HCT116 (cell line): ENCODE data around the gene NMNAT3. TPM values are rescaled to one million over a fixed set of nuclear protein-coding genes. Genes with fewer than 3 reads are reported as not detected.

Source experiments
- ATAC-seq: fragments of 200-7000 bp; cut with Tn5 transposase; 2 replicates; pipeline ENCODE4 v1.9.1; 2020; ENCODE audit warnings: mild to moderate bottlenecking, moderate library complexity
- BruUV-seq: library from RNA; stranded (reverse); fragments of 400-500 nt; replicated peaks from 2 replicates; lab custom pipeline; 2021; lab: Mats Ljungman, UMichigan
- CTCF ChIA-PET: fragments of 300-600 bp; sonication (Branson Sonifier 250); formaldehyde crosslinking; loops from one replicate; lab custom pipeline; 2021; ENCODE audit warnings: antibody characterized with exemption; lab: Charles Lee
- POLR2A ChIA-PET: fragments of 300-600, 350-600 bp; sonication (Branson Sonifier 250); formaldehyde crosslinking; loops from one replicate; lab custom pipeline; 2021; ENCODE audit warnings: antibody characterized with exemption; lab: Charles Lee
- RAD21 ChIA-PET, 2 experiments: fragments of 300-600 bp; sonication (Branson Sonifier 250); formaldehyde crosslinking; loops; one replicate each; lab custom pipeline; 2023; ENCODE audit warnings: low total read pairs in 2 of 2; ENCODE audit not compliant: uncharacterized antibody in 2 of 2, unreplicated experiment in 2 of 2, low non-redundant PET in 1 of 2; lab: Charles Lee
- DNase-seq: peaks from one replicate; pipeline ENCODE4 v3.0.0-alpha.2; 2010; ENCODE audit warnings: low read depth, low spot score
- H2AFZ ChIP-seq: fragments of 200-600 bp; shearing (Covaris generic), sonication (generic); 2 replicates; pipeline ENCODE4 v1.6.1; 2017; ENCODE audit warnings: low read depth, mixed run types, mixed read lengths, antibody characterized with exemption, low read length; ENCODE audit not compliant: poor library complexity, severe bottlenecking
- H3K27ac ChIP-seq: 2 replicates; pipeline ENCODE4 v1.5.1; 2012; ENCODE audit warnings: low read depth, low read length
- H3K27me3 ChIP-seq: fragments of 200-600 bp; sonication (generic); 2 replicates; pipeline ENCODE4 v1.6.1; 2016; ENCODE audit warnings: mixed run types, low read length, mixed read lengths; ENCODE audit not compliant: insufficient read depth
- H3K36me3 ChIP-seq, 2 experiments: fragments of 200-500 bp in 1 of 2; fragments of 200-600 bp in 1 of 2; sonication (Bioruptor generic) in 1 of 2; sonication (generic) in 1 of 2; 2 replicates each; pipeline versions ENCODE4 v1.5.1 to v1.6.1; 2014 to 2016; ENCODE audit warnings: low read length in 2 of 2, inconsistent platforms in 1 of 2, mixed read lengths in 1 of 2, mixed run types in 1 of 2; ENCODE audit not compliant: insufficient read depth in 2 of 2, control insufficient read depth in 1 of 2
- H3K4me1 ChIP-seq, 2 experiments: fragments of 200-600 bp in 1 of 2; sonication (generic) in 1 of 2; 2 replicates each; pipeline versions ENCODE4 v1.5.1 to v1.6.1; 2012 to 2017; ENCODE audit warnings: low read length in 2 of 2, inconsistent platforms in 1 of 2, mild to moderate bottlenecking in 1 of 2, mixed read lengths in 1 of 2, mixed run types in 1 of 2, moderate library complexity in 1 of 2; ENCODE audit not compliant: insufficient read depth in 2 of 2, control insufficient read depth in 1 of 2
- H3K4me2 ChIP-seq: fragments of 200-600 bp; sonication (generic); 2 replicates; pipeline ENCODE4 v1.6.1; 2017; ENCODE audit warnings: mixed run types, low read length, mixed read lengths
- H3K4me3 ChIP-seq, 2 experiments: fragments of 200-600 bp in 1 of 2; sonication (generic) in 1 of 2; replicated peaks in 1 of 2; 2 replicates each; pipeline ENCODE4 v1.5.1; 2011 to 2016; ENCODE audit warnings: low read length in 2 of 2, control low read depth in 1 of 2, low read depth in 1 of 2, mild to moderate bottlenecking in 1 of 2, mixed read lengths in 1 of 2, mixed run types in 1 of 2
- H3K79me2 ChIP-seq: fragments of 200-600 bp; sonication (generic); 2 replicates; pipeline ENCODE4 v1.6.1; 2017; ENCODE audit warnings: mild to moderate bottlenecking, mixed run types, low read length, moderate library complexity, mixed read lengths; ENCODE audit not compliant: insufficient read depth
- H3K9ac ChIP-seq: fragments of 200-600 bp; sonication (generic); 2 replicates; pipeline ENCODE4 v1.6.1; 2016; ENCODE audit warnings: low read length, mixed read lengths
- H3K9me2 ChIP-seq: fragments of 200-600 bp; sonication (generic), shearing (Covaris generic); 2 replicates; pipeline ENCODE4 v1.6.1; 2017; ENCODE audit warnings: mixed run types, mild to moderate bottlenecking, moderate library complexity; ENCODE audit not compliant: insufficient read depth
- H3K9me3 ChIP-seq, 2 experiments: fragments of 200-500 bp in 1 of 2; fragments of 200-600 bp in 1 of 2; sonication (Bioruptor generic) in 1 of 2; sonication (generic) in 1 of 2; 2 replicates each; pipeline ENCODE4 v1.6.1; 2014 to 2017; ENCODE audit warnings: low read length in 2 of 2, mixed read lengths in 2 of 2, inconsistent platforms in 1 of 2, low read depth in 1 of 2, mild to moderate bottlenecking in 1 of 2, mixed run types in 1 of 2, moderate library complexity in 1 of 2; ENCODE audit not compliant: control insufficient read depth in 1 of 2, insufficient read depth in 1 of 2
- H4K20me1 ChIP-seq: fragments of 200-600 bp; sonication (generic), shearing (Covaris generic); 2 replicates; pipeline ENCODE4 v1.6.1; 2017; ENCODE audit warnings: mixed run types, mild to moderate bottlenecking, moderate library complexity; ENCODE audit not compliant: insufficient read depth
- EGR1 ChIP-seq: IDR thresholded peaks from 2 replicates; pipeline ENCODE4 v1.6.1; 2012; ENCODE audit warnings: low read depth
- ELF1 ChIP-seq: IDR thresholded peaks from 2 replicates; pipeline ENCODE4 v1.6.1; 2012; ENCODE audit warnings: low read depth, borderline replicate concordance
- EZH2 ChIP-seq: fragments of 200-600 bp; sonication (generic); IDR thresholded peaks from 2 replicates; pipeline ENCODE4 v1.6.1; 2017; ENCODE audit warnings: antibody characterized with exemption, mixed run types
- EZH2phosphoT487 ChIP-seq: fragments of 200-600 bp; IDR thresholded peaks from 2 replicates; pipeline ENCODE4 v1.6.1; 2018; ENCODE audit warnings: antibody characterized with exemption, borderline replicate concordance
- FOSL1 ChIP-seq: IDR thresholded peaks from 2 replicates; pipeline ENCODE4 v1.6.1; 2012; ENCODE audit warnings: low read depth
- JUND ChIP-seq: IDR thresholded peaks from 2 replicates; pipeline ENCODE4 v1.6.1; 2012
- POLR2AphosphoS5 ChIP-seq: IDR thresholded peaks from 2 replicates; pipeline ENCODE4 v1.6.1; 2011; ENCODE audit warnings: mild to moderate bottlenecking, low read depth, low read length, moderate library complexity
- RAD21 ChIP-seq: IDR thresholded peaks from 2 replicates; pipeline ENCODE4 v1.6.1; 2012; ENCODE audit warnings: low read depth, mild to moderate bottlenecking
- SIN3A ChIP-seq: IDR thresholded peaks from 2 replicates; pipeline ENCODE4 v1.6.1; 2012; ENCODE audit warnings: low read depth
- SP1 ChIP-seq: IDR thresholded peaks from 2 replicates; pipeline ENCODE4 v1.6.1; 2012; ENCODE audit warnings: low read depth
- SRF ChIP-seq: IDR thresholded peaks from 2 replicates; pipeline ENCODE4 v1.6.1; 2012; ENCODE audit warnings: low read depth
- TCF7L2 ChIP-seq: IDR thresholded peaks from 2 replicates; pipeline ENCODE4 v1.7.0; 2011; ENCODE audit warnings: borderline replicate concordance, inconsistent platforms; ENCODE audit not compliant: insufficient read depth, insufficient read length; ENCODE audit errors: extremely low read depth
- YY1 ChIP-seq: IDR thresholded peaks from 2 replicates; pipeline ENCODE4 v1.6.1; 2011; ENCODE audit warnings: low read length, low read depth, moderate library complexity, mild to moderate bottlenecking; ENCODE audit not compliant: insufficient replicate concordance; ENCODE audit errors: extremely low read depth
- ZFX ChIP-seq: fragments of 450-650 bp; IDR thresholded peaks from 2 replicates; pipeline ENCODE4 v1.6.1; 2017
- ZNF274 ChIP-seq: fragments of 200-500 bp; sonication (Bioruptor generic); IDR thresholded peaks from 2 replicates; pipeline ENCODE4 v1.6.1; 2014; ENCODE audit warnings: mild to moderate bottlenecking, low read depth, low read length, inconsistent platforms
- intact Hi-C: fragments of 100-400 bp; cut with micrococcal nuclease; formaldehyde crosslinking; loops from 2 replicates; pipeline ENCODE4 v1.10.0; 2022
- total RNA-seq: library from RNA; stranded (reverse); gene quantifications from one replicate; pipeline ENCODE4 v1.2.1, GENCODE V29; 2021; ENCODE audit not compliant: unreplicated experiment
- TF ChIP-seq, protein P1 (sequence below): IDR thresholded peaks from 2 replicates; pipeline ENCODE4 v1.6.1; 2011; ENCODE audit warnings: mild to moderate bottlenecking, low read length, moderate library complexity; ENCODE audit not compliant: insufficient replicate concordance; ENCODE audit errors: extremely low read depth
- TF ChIP-seq, protein P2 (sequence below): IDR thresholded peaks from 2 replicates; pipeline ENCODE4 v1.6.1; 2012
- TF ChIP-seq, protein P3 (sequence below): IDR thresholded peaks from 2 replicates; pipeline ENCODE4 v1.6.1; 2012
- TF ChIP-seq, protein P4 (sequence below): IDR thresholded peaks from 2 replicates; pipeline ENCODE4 v1.6.1; 2012; ENCODE audit warnings: low read depth

The NMNAT3 gene
- total RNA-seq, 1 experiment from 2014 or later = 5.7 TPM

DNA sequence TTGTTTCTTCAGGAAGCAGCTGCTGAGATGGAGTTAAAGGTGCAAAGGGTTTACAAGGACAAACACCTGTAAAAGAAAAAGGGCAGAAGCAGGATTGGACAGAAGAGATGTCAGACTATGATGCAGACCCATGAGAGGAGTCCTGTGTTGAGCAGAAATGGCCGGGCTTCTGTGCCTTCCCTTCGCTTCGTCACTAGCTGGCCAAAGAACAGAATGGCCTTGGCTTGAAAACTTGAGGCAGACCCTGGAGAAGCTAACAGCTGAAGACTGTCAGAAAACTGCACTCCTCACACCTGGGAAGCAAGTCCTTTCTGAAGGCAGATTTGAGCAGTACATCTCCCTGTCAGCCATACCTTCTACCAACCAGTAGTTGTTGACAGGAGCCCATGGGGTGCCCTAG, 8.4 kb upstream of the NMNAT3 start (continued):
- no peak for TF ChIP-seq ELF1
- no peak for TF ChIP-seq SRF
- no peak for TF ChIP-seq YY1
- TF ChIP-seq, protein P1, sequence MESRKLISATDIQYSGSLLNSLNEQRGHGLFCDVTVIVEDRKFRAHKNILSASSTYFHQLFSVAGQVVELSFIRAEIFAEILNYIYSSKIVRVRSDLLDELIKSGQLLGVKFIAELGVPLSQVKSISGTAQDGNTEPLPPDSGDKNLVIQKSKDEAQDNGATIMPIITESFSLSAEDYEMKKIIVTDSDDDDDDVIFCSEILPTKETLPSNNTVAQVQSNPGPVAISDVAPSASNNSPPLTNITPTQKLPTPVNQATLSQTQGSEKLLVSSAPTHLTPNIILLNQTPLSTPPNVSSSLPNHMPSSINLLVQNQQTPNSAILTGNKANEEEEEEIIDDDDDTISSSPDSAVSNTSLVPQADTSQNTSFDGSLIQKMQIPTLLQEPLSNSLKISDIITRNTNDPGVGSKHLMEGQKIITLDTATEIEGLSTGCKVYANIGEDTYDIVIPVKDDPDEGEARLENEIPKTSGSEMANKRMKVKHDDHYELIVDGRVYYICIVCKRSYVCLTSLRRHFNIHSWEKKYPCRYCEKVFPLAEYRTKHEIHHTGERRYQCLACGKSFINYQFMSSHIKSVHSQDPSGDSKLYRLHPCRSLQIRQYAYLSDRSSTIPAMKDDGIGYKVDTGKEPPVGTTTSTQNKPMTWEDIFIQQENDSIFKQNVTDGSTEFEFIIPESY = no peak
- no peak for TF ChIP-seq ZNF274
- no peak for TF ChIP-seq JUND
- no peak for TF ChIP-seq ZFX
- no peak for TF ChIP-seq EGR1
- TF ChIP-seq TCF7L2 = no peak
- TF ChIP-seq, all 23 proteins: peak for 0

DNA sequence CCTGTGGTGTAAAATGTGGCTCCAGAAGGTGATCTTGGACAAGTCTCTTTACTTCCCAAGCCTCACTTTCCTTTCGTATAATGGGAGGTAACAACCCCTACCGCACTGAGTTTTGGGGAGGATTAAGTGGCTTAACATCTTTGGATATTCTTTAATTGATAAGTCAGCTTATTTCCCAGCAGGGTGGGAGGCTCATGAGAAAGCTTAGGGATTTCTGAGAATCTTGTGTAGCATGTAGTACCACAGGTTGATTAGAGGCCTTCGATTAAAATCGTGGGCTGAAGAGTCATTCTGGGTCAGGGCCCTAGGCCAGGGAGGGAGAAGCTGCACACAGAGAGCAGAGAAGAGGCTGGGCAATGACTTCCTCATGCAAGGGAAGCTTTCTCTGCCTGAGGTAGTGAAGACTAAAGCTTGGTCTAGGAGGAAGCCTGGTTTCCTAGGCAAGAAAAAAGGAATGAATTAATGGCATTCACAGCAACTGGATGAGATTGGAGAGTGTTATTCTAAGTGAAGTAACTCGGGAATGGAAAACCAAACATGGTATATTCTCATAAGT, 1.5 kb upstream of the NMNAT3 start:
- Histone ChIP-seq H3K9ac (no peak overlapping the region), H3K4me2 (no peak overlapping the region), H3K27ac (no peak overlapping the region), H3K27me3 (no peaks in the 10 kb centered on the region), H3K9me3 (no peaks in the 10 kb centered on the region), H3K36me3 (no peaks in the 10 kb centered on the region), H3K9me2 (no peaks in the 10 kb centered on the region), H2AFZ (no peak overlapping the region), H3K4me3 (no peak overlapping the region), H3K4me1 (peaks cover 0 to 9% of the 10 kb centered on the region in 2 experiments; a peak in 2 of 4 replicates), H3K79me2 (no peaks in the 10 kb centered on the region), H4K20me1 (no peaks in the 10 kb centered on the region)
- DNase-seq = no peak
- ChIA-PET CTCF (no interaction called here), RAD21 (no interaction called here), POLR2A (no interaction called here)
- intact Hi-C loops = no loop called here
- BruUV-seq = no TSS peak
- no peak for ATAC-seq
- TF ChIP-seq, protein P2, sequence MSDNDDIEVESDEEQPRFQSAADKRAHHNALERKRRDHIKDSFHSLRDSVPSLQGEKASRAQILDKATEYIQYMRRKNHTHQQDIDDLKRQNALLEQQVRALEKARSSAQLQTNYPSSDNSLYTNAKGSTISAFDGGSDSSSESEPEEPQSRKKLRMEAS = no peak
- TF ChIP-seq EZH2 = no peak
- no peak for TF ChIP-seq JUND
- TF ChIP-seq ZNF274 = no peak
- no peak for TF ChIP-seq SRF
- no peak for TF ChIP-seq SP1
- TF ChIP-seq RAD21 = no peak
- no peak for TF ChIP-seq POLR2AphosphoS5
- TF ChIP-seq, protein P3, sequence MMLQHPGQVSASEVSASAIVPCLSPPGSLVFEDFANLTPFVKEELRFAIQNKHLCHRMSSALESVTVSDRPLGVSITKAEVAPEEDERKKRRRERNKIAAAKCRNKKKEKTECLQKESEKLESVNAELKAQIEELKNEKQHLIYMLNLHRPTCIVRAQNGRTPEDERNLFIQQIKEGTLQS = no peak
- no peak for TF ChIP-seq EZH2phosphoT487
- no peak for TF ChIP-seq TCF7L2
- TF ChIP-seq, protein P4, sequence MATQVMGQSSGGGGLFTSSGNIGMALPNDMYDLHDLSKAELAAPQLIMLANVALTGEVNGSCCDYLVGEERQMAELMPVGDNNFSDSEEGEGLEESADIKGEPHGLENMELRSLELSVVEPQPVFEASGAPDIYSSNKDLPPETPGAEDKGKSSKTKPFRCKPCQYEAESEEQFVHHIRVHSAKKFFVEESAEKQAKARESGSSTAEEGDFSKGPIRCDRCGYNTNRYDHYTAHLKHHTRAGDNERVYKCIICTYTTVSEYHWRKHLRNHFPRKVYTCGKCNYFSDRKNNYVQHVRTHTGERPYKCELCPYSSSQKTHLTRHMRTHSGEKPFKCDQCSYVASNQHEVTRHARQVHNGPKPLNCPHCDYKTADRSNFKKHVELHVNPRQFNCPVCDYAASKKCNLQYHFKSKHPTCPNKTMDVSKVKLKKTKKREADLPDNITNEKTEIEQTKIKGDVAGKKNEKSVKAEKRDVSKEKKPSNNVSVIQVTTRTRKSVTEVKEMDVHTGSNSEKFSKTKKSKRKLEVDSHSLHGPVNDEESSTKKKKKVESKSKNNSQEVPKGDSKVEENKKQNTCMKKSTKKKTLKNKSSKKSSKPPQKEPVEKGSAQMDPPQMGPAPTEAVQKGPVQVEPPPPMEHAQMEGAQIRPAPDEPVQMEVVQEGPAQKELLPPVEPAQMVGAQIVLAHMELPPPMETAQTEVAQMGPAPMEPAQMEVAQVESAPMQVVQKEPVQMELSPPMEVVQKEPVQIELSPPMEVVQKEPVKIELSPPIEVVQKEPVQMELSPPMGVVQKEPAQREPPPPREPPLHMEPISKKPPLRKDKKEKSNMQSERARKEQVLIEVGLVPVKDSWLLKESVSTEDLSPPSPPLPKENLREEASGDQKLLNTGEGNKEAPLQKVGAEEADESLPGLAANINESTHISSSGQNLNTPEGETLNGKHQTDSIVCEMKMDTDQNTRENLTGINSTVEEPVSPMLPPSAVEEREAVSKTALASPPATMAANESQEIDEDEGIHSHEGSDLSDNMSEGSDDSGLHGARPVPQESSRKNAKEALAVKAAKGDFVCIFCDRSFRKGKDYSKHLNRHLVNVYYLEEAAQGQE = no peak
- TF ChIP-seq FOSL1 = no peak
- no peak for TF ChIP-seq SIN3A
- no peak for TF ChIP-seq ZFX
- TF ChIP-seq YY1 = no peak
- TF ChIP-seq ELF1 = no peak
